HEK293 (cell line): ENCODE measurements around the gene MTG1.

Source experiments
- MEIS1 ChIP-seq: sonication (generic); formaldehyde crosslinking; IDR thresholded peaks from 2 replicates; pipeline ENCODE4 v1.8.1; 2022; ENCODE audit warnings: missing genetic modification reagents, mild to moderate bottlenecking, borderline replicate concordance
- WT1 ChIP-seq: fragments of 450-650 bp; formaldehyde crosslinking; IDR thresholded peaks from 2 replicates; pipeline ENCODE4 v1.5.1; 2016; ENCODE audit warnings: missing biosample characterization, missing genetic modification characterization
- ZNF274 ChIP-seq, 2 experiments: fragments of 200-500 bp in 1 of 2; fragments of 450-650 bp in 1 of 2; sonication (Bioruptor generic) in 1 of 2; formaldehyde crosslinking in 1 of 2; IDR thresholded peaks; 2 replicates each; pipeline versions ENCODE4 v1.5.1 to v1.6.1; 2014 to 2016; ENCODE audit warnings: borderline replicate concordance in 1 of 2, inconsistent platforms in 1 of 2, low read length in 1 of 2, missing biosample characterization in 1 of 2, missing genetic modification characterization in 1 of 2
- ZNF366 ChIP-seq: fragments of 450-650 bp; formaldehyde crosslinking; conservative IDR thresholded peaks from 2 replicates; pipeline ENCODE4 v1.5.1; 2016; ENCODE audit warnings: missing biosample characterization, missing genetic modification characterization
- ZNF664 ChIP-seq: fragments of 450-650 bp; formaldehyde crosslinking; IDR thresholded peaks from 2 replicates; pipeline ENCODE4 v1.5.1; 2016; ENCODE audit warnings: missing biosample characterization, missing genetic modification characterization
- TF ChIP-seq, protein P1 (sequence below): fragments of 450-650 bp; formaldehyde crosslinking; IDR thresholded peaks from 2 replicates; pipeline ENCODE4 v1.5.1; 2017; ENCODE audit warnings: missing biosample characterization, missing genetic modification characterization
- TF ChIP-seq, protein P2 (sequence below): fragments of 450-650 bp; formaldehyde crosslinking; IDR thresholded peaks from 2 replicates; pipeline ENCODE4 v1.5.1; 2016; ENCODE audit warnings: missing biosample characterization, missing genetic modification characterization
- TF ChIP-seq, protein P3 (sequence below): sonication (generic); formaldehyde crosslinking; IDR thresholded peaks from 2 replicates; pipeline ENCODE4 v1.8.1; 2022; ENCODE audit warnings: mild to moderate bottlenecking, moderate library complexity, missing genetic modification reagents
- TF ChIP-seq, protein P4 (sequence below): IDR thresholded peaks from 2 replicates; pipeline ENCODE4 v1.6.1; 2011; ENCODE audit warnings: mild to moderate bottlenecking, low read depth, low read length, borderline replicate concordance
- TF ChIP-seq, protein P5 (sequence below): fragments of 450-650 bp; formaldehyde crosslinking; IDR thresholded peaks from 2 replicates; pipeline ENCODE4 v1.5.1; 2016; ENCODE audit warnings: missing biosample characterization, missing genetic modification characterization
- TF ChIP-seq, protein P6 (sequence below): fragments of 450-650 bp; formaldehyde crosslinking; IDR thresholded peaks from 2 replicates; pipeline ENCODE4 v1.5.1; 2016; ENCODE audit warnings: missing biosample characterization, missing genetic modification characterization, low read depth
- TF ChIP-seq, protein P7 (sequence below): fragments of 450-650 bp; formaldehyde crosslinking; IDR thresholded peaks from 2 replicates; pipeline ENCODE4 v1.5.1; 2016; ENCODE audit warnings: missing biosample characterization, missing genetic modification characterization
- TF ChIP-seq, protein P8 (sequence below): fragments of 450-650 bp; formaldehyde crosslinking; IDR thresholded peaks from 2 replicates; pipeline ENCODE4 v1.5.1; 2016; ENCODE audit warnings: missing biosample characterization, missing genetic modification characterization, borderline replicate concordance
- TF ChIP-seq, protein P9 (sequence below): fragments of 450-650 bp; formaldehyde crosslinking; IDR thresholded peaks from 2 replicates; pipeline ENCODE4 v1.5.1; 2016; ENCODE audit warnings: missing biosample characterization, missing genetic modification characterization

DNA sequence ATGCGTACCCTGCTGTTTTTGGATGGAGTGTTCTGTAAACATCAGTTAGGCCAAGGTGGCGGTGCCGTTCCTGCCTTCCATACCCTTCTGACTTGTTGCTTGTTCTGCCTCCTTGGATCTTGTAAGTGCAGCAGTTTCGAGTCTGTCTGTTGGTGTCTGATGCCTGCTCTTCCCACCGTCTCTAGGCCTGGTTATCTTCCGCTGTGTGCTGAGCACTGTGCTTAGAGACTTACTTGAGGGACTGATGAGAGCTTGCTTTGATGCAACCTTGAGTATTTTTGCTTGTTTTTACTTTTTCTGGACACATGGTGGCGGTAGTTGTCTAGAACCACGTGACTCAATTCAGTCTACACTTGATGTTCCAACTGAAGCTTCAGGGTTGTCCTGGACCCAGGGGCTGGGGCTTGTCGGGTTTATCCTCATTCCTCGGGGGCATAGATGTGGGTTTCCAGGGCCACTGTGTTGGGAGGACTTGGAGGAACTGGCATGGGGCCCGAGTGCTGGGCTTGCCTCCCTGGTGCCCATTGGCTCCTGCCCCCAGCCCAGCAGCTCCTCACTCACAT, 44.8 kb downstream of the MTG1 start:
- TF ChIP-seq, protein P1, sequence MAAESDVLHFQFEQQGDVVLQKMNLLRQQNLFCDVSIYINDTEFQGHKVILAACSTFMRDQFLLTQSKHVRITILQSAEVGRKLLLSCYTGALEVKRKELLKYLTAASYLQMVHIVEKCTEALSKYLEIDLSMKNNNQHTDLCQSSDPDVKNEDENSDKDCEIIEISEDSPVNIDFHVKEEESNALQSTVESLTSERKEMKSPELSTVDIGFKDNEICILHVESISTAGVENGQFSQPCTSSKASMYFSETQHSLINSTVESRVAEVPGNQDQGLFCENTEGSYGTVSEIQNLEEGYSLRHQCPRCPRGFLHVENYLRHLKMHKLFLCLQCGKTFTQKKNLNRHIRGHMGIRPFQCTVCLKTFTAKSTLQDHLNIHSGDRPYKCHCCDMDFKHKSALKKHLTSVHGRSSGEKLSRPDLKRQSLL (tag by site-specific recombination): no peak
- TF ChIP-seq, protein P2, sequence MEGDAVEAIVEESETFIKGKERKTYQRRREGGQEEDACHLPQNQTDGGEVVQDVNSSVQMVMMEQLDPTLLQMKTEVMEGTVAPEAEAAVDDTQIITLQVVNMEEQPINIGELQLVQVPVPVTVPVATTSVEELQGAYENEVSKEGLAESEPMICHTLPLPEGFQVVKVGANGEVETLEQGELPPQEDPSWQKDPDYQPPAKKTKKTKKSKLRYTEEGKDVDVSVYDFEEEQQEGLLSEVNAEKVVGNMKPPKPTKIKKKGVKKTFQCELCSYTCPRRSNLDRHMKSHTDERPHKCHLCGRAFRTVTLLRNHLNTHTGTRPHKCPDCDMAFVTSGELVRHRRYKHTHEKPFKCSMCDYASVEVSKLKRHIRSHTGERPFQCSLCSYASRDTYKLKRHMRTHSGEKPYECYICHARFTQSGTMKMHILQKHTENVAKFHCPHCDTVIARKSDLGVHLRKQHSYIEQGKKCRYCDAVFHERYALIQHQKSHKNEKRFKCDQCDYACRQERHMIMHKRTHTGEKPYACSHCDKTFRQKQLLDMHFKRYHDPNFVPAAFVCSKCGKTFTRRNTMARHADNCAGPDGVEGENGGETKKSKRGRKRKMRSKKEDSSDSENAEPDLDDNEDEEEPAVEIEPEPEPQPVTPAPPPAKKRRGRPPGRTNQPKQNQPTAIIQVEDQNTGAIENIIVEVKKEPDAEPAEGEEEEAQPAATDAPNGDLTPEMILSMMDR (tag by site-specific recombination): peak; percentile 33; the same call in 1 of the 2 replicates
- TF ChIP-seq ZNF366 (tag by site-specific recombination) (no peak), ZNF664 (tag by site-specific recombination) (no peak), MEIS1 (CRISPR knock-in tag) (no peak), ZNF274 (IDR thresholded peaks at IDR 0.05; ENCODE audit: low read length) (no peak), ZNF274 (tag by site-specific recombination; IDR thresholded peaks at IDR 0.05; ENCODE audit: borderline replicate concordance) (no peak), WT1 (tag by site-specific recombination) (no peak)
- TF ChIP-seq, protein P3, sequence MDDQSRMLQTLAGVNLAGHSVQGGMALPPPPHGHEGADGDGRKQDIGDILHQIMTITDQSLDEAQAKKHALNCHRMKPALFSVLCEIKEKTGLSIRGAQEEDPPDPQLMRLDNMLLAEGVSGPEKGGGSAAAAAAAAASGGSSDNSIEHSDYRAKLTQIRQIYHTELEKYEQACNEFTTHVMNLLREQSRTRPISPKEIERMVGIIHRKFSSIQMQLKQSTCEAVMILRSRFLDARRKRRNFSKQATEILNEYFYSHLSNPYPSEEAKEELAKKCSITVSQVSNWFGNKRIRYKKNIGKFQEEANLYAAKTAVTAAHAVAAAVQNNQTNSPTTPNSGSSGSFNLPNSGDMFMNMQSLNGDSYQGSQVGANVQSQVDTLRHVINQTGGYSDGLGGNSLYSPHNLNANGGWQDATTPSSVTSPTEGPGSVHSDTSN (CRISPR knock-in tag): no peak
- TF ChIP-seq, protein P4, sequence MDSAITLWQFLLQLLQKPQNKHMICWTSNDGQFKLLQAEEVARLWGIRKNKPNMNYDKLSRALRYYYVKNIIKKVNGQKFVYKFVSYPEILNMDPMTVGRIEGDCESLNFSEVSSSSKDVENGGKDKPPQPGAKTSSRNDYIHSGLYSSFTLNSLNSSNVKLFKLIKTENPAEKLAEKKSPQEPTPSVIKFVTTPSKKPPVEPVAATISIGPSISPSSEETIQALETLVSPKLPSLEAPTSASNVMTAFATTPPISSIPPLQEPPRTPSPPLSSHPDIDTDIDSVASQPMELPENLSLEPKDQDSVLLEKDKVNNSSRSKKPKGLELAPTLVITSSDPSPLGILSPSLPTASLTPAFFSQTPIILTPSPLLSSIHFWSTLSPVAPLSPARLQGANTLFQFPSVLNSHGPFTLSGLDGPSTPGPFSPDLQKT: no peak
- TF ChIP-seq, protein P5, sequence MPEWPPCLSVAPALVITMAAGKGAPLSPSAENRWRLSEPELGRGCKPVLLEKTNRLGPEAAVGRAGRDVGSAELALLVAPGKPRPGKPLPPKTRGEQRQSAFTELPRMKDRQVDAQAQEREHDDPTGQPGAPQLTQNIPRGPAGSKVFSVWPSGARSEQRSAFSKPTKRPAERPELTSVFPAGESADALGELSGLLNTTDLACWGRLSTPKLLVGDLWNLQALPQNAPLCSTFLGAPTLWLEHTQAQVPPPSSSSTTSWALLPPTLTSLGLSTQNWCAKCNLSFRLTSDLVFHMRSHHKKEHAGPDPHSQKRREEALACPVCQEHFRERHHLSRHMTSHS (tag by site-specific recombination): no peak
- TF ChIP-seq, protein P6, sequence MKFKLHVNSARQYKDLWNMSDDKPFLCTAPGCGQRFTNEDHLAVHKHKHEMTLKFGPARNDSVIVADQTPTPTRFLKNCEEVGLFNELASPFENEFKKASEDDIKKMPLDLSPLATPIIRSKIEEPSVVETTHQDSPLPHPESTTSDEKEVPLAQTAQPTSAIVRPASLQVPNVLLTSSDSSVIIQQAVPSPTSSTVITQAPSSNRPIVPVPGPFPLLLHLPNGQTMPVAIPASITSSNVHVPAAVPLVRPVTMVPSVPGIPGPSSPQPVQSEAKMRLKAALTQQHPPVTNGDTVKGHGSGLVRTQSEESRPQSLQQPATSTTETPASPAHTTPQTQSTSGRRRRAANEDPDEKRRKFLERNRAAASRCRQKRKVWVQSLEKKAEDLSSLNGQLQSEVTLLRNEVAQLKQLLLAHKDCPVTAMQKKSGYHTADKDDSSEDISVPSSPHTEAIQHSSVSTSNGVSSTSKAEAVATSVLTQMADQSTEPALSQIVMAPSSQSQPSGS (tag by site-specific recombination): no peak
- TF ChIP-seq, protein P7, sequence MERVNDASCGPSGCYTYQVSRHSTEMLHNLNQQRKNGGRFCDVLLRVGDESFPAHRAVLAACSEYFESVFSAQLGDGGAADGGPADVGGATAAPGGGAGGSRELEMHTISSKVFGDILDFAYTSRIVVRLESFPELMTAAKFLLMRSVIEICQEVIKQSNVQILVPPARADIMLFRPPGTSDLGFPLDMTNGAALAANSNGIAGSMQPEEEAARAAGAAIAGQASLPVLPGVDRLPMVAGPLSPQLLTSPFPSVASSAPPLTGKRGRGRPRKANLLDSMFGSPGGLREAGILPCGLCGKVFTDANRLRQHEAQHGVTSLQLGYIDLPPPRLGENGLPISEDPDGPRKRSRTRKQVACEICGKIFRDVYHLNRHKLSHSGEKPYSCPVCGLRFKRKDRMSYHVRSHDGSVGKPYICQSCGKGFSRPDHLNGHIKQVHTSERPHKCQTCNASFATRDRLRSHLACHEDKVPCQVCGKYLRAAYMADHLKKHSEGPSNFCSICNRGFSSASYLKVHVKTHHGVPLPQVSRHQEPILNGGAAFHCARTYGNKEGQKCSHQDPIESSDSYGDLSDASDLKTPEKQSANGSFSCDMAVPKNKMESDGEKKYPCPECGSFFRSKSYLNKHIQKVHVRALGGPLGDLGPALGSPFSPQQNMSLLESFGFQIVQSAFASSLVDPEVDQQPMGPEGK: no peak
- TF ChIP-seq, protein P8, sequence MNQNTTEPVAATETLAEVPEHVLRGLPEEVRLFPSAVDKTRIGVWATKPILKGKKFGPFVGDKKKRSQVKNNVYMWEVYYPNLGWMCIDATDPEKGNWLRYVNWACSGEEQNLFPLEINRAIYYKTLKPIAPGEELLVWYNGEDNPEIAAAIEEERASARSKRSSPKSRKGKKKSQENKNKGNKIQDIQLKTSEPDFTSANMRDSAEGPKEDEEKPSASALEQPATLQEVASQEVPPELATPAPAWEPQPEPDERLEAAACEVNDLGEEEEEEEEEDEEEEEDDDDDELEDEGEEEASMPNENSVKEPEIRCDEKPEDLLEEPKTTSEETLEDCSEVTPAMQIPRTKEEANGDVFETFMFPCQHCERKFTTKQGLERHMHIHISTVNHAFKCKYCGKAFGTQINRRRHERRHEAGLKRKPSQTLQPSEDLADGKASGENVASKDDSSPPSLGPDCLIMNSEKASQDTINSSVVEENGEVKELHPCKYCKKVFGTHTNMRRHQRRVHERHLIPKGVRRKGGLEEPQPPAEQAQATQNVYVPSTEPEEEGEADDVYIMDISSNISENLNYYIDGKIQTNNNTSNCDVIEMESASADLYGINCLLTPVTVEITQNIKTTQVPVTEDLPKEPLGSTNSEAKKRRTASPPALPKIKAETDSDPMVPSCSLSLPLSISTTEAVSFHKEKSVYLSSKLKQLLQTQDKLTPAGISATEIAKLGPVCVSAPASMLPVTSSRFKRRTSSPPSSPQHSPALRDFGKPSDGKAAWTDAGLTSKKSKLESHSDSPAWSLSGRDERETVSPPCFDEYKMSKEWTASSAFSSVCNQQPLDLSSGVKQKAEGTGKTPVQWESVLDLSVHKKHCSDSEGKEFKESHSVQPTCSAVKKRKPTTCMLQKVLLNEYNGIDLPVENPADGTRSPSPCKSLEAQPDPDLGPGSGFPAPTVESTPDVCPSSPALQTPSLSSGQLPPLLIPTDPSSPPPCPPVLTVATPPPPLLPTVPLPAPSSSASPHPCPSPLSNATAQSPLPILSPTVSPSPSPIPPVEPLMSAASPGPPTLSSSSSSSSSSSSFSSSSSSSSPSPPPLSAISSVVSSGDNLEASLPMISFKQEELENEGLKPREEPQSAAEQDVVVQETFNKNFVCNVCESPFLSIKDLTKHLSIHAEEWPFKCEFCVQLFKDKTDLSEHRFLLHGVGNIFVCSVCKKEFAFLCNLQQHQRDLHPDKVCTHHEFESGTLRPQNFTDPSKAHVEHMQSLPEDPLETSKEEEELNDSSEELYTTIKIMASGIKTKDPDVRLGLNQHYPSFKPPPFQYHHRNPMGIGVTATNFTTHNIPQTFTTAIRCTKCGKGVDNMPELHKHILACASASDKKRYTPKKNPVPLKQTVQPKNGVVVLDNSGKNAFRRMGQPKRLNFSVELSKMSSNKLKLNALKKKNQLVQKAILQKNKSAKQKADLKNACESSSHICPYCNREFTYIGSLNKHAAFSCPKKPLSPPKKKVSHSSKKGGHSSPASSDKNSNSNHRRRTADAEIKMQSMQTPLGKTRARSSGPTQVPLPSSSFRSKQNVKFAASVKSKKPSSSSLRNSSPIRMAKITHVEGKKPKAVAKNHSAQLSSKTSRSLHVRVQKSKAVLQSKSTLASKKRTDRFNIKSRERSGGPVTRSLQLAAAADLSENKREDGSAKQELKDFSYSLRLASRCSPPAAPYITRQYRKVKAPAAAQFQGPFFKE (tag by site-specific recombination): no peak
- TF ChIP-seq, protein P9, sequence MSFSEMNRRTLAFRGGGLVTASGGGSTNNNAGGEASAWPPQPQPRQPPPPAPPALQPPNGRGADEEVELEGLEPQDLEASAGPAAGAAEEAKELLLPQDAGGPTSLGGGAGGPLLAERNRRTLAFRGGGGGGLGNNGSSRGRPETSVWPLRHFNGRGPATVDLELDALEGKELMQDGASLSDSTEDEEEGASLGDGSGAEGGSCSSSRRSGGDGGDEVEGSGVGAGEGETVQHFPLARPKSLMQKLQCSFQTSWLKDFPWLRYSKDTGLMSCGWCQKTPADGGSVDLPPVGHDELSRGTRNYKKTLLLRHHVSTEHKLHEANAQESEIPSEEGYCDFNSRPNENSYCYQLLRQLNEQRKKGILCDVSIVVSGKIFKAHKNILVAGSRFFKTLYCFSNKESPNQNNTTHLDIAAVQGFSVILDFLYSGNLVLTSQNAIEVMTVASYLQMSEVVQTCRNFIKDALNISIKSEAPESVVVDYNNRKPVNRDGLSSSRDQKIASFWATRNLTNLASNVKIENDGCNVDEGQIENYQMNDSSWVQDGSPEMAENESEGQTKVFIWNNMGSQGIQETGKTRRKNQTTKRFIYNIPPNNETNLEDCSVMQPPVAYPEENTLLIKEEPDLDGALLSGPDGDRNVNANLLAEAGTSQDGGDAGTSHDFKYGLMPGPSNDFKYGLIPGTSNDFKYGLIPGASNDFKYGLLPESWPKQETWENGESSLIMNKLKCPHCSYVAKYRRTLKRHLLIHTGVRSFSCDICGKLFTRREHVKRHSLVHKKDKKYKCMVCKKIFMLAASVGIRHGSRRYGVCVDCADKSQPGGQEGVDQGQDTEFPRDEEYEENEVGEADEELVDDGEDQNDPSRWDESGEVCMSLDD (tag by site-specific recombination): no peak
